ENCODE data around the gene SKA3.

The SKA3 gene

GRCh38 chr13:21106089-21106488 lies 70.3 kb downstream of the SKA3 start:
- DNase-seq = peak; percentile 11

GRCh38 chr13:21104199-21105019 lies 71.9 kb downstream of the SKA3 start:
- no peak for DNase-seq
